NCI-H526 (cell line): Measurements from ENCODE around the gene SH3BP5L.
A peak's percentile ranks its signal among the peaks of the same experiment; 100 is the strongest.
"Not testable (repeated sequence)": the region's sequence is repeated elsewhere in the genome, so short reads cannot be mapped to it uniquely, and the experiment has no call there.

Experiments
- DNase-seq, 2 experiments: peaks; one replicate each; lab custom pipeline; 2025; lab: John Stamatoyannopoulos, UW

Gene SH3BP5L

GRCh38 chr1:248850536-248851251 lies 25.0 kb upstream of the SH3BP5L start:
- DNase-seq = no peak

DNA sequence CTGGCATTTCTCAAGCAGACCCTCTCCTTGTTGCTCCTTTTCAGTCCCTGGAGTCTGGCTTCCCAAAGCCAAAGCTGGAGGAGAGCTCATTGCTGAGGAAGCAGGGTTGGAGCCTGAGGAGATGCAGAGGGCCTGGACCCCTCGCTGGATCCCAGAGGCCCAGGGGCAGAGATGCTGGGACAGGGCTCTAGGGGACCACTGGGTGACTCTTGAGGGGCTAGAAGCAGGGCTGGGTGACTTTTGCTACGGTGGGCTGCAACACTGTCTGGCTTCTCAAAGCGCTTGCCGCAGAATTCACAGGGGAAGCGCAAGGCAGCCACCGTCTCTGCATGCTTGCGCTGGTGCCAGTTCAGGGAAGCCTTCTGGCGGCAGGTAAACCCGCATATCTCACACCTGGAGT lies 24.4 kb upstream of the SH3BP5L start:
- no peak for DNase-seq

DNA sequence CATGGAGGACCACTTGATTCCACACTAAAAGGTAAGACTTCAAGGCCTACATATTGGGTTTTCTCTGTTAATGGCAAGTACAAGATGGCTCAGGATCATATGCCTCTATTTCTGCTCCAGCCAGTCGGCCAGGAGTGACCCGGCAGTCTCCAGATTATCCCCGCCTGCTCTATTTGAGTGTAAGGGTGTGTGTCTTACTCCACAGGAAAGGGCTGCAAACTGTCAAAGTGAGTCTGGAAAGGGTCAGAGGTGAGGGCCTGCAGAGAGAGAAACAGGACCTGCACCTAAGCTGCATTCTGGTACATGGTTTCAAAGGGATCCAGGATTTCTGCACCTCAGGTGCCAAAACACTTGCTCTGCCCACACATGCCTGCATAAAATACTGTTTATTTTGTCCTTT lies 23.9 kb upstream of the SH3BP5L start:
- DNase-seq = no peak

GRCh38 chr1:248849152-248849551 lies 23.4 kb upstream of the SH3BP5L start:
- DNase-seq = no peak

GRCh38 chr1:248848602-248849001 lies 22.9 kb upstream of the SH3BP5L start:
- no peak for DNase-seq

DNA sequence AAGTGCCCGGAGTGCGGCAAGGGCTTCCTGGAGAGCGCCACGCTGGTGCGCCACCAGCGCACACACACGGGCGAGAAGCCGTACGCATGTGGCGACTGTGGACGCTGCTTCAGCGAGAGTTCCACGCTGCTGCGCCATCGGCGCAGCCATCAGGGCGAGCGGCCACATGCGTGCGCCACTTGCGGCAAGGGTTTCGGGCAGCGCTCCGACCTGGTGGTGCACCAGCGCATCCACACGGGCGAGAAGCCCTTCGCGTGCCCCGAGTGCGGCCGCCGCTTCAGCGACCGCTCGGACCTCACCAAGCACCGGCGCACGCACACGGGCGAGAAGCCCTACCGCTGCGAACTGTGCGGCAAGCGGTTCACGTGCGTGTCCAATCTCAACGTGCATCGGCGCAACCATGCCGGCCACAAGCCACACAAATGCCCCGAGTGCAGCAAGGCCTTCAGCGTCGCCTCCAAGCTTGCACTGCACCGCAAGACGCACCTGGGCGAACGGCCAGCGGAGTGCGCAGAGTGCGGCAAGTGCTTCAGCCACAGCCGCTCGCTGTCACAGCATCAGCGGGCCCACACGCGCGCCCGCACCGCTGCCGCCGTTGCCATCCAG lies 22.3 kb upstream of the SH3BP5L start:
- DNase-seq = no peak

- DNase-seq = no peak
Measured at GRCh38 chr1:248847181-248847955, 21.7 kb upstream of the SH3BP5L start.

DNA sequence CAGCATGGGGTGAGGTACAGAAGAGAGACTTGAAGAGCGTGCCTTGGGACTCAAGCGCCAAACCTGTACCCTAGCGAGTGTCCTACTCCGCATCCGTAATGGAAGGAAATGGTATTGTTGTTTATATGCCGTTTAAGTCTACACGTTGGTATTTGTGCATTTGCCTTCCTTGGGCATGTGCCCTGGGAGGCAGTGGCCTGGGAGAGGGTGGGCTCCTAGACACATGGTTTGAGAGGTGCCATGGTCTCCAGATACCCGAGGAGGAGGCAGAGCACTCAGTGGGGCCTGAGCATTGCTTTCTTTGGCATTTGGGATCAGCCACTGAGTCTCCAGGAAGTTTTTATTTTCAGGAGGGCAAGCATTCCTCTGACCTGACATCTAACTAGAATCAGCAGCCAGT lies 18.8 kb upstream of the SH3BP5L start:
- no peak for DNase-seq

DNA sequence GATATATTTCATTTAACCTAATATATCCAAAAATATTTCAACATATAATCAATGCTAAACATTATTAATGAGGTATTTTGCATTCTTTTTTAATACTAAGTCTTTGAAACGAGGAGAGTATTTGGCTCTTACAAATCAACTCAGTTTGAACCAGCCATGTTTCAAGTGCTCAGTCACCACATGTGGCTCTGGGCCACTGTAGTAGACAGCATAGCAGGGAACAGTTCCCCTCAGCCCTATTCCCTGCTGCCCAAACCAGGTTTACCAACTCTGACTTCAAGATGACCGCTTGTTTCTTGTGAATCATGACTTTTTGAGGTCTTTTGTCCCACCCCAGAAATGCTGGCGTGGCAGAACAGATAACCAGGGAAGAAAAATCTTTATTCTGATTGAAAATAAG lies 18.0 kb upstream of the SH3BP5L start:
- no peak for DNase-seq

DNA sequence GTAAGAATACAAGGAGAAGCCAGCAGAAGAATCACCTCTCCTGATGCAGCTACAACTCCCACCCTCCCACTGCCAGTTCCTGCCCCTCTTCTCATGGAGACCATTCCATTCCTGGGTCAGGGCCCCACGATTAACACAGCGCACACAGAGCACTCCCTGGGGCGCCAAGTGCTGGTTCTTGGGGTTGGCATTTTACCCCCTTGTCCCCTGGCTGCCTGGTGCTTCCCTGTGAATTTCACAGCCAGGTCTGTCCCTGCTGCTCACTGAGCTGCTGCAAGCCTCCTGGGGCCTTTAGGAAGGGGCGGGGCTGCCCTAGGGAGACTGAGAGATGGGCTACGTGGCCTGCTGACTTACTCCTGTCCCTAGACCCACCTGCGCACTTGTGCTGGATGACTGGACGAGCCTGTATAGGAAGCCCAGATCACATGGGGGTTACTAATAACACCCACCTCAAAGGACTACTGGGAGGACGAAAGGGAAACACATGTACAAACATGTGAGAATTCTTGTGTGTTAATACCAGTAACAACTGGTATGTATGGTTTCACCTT lies 17.1 kb upstream of the SH3BP5L start:
- no peak for DNase-seq

- DNase-seq = peak in 1 of 2 experiments; percentile 22
Measured at GRCh38 chr1:248841702-248842395, 16.1 kb upstream of the SH3BP5L start.

GRCh38 chr1:248840946-248841345 lies 15.2 kb upstream of the SH3BP5L start:
- DNase-seq = no peak

- no peak for DNase-seq
Measured at GRCh38 chr1:248839168-248839555, 13.4 kb upstream of the SH3BP5L start.

- DNase-seq = peak; percentile 78 to 88
Measured at GRCh38 chr1:248838357-248839167, 12.8 kb upstream of the SH3BP5L start.

- DNase-seq = peak; percentile 93 to 97
Measured at GRCh38 chr1:248837781-248838356, 12.2 kb upstream of the SH3BP5L start, which contains the start of gene ZNF672. TSS of gene ZNF672 (plus strand) at chr1:248838224. CDS start at chr1:248847275, 9,051 bp downstream.

DNA sequence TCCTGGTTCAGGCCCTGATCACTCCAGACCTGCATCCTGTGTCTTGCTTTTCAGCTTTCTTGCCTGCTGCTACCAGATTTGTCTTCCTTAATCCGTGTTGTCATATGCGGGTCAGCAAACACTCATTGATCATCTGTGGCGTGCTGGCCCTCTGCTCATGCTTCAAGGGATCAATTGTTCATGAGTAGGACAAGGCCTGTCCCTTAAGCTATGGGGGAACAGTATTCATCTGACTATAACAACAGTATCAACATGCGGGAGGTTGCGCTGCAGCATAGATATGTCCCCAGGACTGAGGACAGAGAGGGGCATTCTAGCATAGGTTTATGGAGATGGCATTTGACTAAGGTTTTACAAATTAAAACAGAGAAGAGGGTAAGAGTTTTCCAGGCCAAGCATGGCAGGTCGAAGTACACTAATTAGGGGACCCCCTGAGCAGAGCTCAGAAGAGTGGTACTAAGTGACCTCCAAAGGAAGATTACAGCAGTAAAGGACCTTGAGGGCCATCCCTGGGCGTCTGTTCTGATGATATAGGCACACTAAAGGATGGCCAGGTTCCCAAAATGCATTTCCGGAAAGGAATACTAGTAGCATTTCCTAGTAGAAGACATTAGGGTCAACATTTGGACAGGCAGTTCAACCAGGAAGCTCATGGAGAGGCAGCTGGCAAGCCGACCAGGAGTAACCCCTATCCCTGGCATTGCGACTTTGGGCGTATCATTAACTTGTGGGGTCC lies 11.5 kb upstream of the SH3BP5L start:
- DNase-seq = no peak

DNA sequence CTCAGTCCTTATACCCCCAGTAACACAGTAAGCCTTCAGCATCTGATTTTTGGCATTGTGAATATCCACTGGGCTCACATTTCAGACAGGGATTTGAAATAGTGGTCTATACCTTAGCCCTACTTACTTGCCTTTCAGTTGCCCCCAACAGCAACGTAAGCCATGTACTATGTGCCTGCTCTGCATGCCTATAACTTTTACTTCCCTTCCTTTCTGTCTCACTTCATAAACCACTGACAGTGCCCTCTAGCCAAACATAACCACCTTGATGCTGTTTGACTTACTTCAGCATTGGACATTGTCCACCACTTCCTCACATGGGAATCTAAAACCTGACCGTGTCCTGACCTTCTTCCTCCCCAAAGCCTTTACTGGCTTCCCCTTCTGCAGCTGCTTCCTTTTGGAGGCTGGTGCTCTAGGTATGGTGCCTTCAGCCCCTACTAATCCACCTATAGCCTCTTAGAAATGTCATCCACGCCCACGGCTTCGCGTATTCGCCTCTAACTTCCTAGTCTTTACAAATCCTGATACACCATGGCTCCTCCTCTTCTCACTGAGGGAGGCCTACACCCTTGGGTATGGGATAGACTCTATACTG lies 8.7 kb upstream of the SH3BP5L start:
- no peak for DNase-seq

GRCh38 chr1:248831842-248832241 lies 6.1 kb upstream of the SH3BP5L start:
- DNase-seq = no peak

DNA sequence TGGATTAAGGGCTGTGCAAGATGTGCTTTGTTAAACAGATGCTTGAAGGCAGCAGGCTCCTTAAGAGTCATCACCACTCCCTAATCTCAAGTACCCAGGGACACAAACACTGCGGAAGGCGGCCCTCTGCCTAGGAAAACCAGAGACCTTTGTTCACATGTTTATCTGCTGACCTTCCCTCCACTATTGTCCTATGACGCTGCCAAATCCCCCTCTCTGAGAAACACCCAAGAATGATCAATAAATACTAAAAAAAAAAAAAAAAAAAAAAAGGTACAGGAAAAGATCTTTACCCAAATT lies 5.0 kb upstream of the SH3BP5L start:
- not testable (repeated sequence) for DNase-seq

DNA sequence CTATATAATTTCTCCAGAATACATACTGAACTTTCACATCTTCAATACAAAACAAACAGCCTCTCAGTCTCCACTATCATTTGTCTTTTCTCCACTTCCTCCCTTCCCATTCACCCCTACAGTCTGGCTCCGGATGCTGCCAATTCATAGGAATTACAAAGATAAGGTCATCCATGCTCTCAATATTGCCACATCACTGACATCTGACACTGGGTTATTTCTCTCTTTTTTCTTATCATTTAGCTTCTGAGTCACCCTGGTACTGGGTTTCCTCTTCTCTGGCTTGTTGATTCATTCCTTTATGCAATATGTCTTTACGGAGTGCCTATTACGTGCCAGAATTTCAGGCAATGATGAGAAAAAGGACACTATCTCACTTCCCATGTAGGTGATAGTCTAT lies 3.1 kb upstream of the SH3BP5L start:
- no peak for DNase-seq
